Stimulated activated CD8-positive, alpha-beta memory T cell treated with anti-CD3 and anti-CD28 coated beads, Interleukin-12 subunit alpha, Interleukin-12 subunit beta, amount 100 ng/mL, for 1 hour (primary cell): ENCODE measurements around the gene SLC7A5.
"Not testable (repeated sequence)": the region's sequence is repeated elsewhere in the genome, so short reads cannot be mapped to it uniquely, and the experiment has no call there.

ENCODE experiments used
- DNase-seq: peaks from one replicate; pipeline ENCODE4 v3.0.0-alpha.2; 2020; ENCODE audit warnings: low read depth

SLC7A5 gene

DNA sequence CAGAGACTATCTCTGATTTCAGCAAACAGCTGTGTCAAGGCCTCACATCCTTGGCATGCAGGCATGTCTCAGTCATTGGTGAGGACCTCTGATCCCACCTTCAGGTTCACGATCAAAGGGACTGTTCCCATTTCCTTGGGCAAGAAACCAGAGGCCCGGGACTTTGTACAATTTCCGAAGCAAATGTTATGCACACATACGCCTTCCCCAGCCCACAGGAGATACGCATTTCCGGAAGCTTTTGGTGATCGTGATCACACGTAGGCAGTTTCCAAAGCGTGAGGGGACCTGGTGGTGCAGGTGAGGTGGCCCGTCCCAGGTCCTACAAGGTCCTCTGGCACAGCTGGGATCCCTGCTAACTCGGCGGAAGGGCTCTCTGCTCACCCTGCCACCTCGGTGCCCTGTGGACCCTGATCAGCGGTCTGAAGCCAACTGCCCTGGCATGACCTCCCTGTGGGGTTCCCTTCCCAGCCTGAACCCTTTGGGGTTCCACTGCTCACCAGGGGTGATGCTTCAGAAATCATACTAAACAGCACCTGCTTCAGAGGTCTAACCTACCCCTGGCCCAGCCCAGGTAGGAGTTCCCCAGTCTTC, 74.7 kb downstream of the SLC7A5 start:
- no peak for DNase-seq

DNA sequence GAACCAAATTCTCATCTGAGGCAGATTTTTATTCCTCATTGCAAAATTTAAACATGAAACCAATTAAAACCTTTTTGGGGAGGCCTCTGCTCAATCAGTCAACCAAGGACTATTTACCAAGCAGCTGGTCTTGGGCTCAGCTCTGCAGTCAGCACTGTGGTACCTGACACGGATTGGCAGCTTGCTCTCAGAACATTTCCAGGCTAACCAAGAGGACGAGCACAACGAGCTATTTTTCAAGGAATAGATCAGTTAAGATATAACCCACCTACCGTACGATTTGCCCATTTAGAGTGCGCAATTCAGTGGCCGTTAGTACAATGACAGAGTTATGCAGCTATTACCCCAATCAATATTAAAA, 77.1 kb downstream of the SLC7A5 start:
- no peak for DNase-seq

DNA sequence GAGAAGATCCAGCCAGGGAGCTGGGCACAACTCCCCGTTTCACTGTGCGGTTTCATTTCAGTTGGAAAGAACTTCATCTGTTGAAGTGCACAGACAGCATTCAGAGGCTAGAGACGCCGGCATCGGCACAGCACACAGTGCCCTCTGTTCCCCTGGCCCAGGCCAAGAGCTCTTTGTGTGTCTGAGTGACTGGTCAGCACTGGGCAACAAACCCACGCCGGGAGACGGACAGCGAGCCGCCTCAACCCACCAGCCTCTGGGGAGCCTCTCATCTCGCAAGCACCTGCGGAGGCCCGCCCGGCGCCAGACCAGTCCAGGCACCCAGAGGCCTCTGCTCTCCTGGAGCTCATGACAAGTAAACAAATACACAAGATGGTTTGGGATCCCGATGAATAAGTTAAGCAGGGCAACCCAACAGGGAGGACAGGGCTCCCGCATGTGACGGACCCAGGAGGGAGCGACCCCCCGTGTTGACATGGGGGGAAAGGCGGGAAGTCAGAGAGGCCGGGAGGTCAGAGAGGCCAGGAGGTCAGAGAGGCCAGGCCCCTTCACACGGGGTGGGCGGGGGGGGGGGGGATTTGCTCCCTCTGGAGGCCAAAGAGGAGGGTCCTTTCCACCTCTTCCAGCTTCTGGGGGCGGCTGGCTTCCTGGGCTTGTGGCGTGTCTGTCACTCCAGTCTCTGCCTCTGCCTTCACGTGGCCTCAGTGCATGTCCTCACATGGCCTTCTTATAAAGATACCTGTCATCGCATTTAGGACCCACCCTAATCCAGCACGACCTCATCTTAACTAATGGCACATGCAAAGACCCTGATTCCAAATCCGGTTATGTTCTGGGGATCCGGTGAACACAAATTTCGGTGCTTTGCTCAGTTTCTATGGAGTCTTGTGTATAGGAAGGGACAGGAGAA, 77.8 kb downstream of the SLC7A5 start:
- no peak for DNase-seq

DNA sequence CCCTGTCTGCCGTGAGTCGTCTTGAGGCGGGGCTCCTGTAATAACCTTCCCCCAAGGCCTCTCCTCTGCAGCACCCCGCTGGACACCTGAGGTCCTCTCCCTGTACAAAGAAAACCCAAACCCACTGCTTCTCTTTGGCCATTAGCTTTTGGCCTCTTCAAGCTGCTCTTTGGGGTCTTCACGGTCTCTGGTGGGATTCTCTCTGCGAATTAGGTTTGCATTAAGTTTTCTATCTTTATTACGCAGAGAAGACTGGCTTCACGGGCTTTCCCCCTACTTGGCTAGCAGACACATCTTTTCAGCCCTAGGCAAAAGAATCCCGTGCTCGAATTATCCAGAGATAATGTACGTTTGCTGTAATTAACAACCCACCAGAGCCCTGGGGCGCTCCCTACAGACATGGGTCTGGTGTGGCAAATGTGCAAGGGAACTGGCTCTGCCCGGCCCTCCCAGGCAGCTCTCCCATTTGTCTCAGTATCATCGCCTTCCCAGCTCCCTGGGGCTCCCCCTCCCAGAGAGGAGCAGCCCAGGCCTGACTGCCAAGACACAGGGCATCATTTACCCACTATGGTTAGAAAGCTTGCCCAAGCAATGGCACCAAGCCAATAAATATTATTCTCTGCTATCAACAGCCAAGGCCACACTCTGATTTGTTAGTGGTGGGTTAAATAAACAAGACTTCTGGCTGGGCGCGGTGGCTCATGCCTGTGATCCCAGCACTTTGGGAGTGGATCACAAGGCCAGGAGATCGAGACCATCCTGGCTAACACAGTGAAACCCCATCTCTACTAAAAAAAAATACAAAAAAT, 78.8 kb downstream of the SLC7A5 start:
- DNase-seq = no peak

DNA sequence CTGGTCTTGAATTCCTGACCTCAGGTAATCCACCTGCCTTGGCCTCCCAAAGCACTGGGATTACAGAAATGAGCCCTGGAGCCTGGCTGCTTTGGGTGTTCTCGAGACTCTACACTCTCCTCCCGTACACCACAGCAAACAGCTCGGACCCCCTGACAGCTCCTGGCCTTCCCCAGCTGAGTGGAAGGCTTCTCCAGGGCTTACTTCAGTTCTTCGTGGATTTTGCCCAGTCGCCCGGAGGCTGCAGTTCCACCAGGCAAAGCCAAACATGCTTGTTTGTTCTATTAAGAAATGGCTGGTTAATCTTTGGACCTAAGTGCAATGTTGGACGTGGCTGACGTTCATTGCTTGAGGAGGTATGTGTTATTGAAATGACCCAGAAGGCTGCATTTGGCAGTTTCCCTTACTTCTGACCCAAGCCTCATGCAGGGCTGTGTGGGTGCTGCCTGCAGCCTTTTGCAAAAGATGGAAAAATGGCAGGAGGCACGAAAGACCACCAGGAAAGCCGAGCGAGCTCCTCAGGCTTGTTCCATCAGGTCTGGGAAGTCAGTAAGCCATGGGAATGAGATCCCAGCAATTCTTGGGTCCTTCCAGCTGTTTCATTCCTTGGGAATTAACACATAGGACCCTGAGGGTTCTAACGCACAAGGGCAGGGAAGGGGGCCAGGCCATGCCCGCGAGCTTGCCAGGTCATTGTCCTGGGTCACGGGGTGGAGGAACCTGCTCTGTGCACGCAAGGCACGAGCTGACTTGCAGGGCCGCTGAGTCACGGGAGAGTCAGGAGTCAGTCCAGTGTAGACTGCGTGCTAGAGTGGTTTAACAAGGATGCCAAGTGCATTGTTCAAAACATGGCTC, 79.6 kb downstream of the SLC7A5 start:
- no peak for DNase-seq

DNA sequence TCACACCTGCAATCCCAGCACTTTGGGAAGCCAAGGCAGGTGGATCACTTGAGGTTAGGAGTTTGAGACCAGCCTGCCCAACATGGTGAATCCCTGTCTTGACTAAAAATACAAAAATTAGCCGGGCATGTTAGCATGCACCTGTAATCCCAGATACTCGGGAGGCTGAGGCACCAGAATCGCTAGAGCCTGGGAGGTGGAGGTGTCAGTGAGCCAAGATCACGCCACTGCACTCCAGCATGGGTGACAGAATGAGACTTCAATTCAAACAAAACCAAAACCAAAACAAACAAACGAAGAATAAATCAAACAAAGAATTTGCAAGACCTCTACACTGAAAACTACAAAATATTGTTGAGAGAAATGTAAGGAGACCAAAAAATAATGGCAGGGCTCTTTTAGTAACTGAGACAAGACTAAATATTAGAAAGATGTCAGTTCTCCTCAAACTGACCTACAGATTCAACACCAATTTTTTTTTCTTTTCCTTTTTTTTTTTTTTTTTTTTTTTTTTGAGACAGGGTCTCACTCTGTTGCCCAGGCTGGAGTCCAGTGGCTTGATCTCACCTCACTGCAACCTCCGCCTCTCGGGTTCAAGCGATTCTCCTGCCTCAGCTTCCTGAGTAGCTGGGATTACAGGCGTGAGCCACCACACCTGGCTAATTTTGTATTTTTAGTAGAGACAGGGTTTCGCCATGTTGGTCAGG, 80.4 kb downstream of the SLC7A5 start:
- not testable (repeated sequence) for DNase-seq

DNA sequence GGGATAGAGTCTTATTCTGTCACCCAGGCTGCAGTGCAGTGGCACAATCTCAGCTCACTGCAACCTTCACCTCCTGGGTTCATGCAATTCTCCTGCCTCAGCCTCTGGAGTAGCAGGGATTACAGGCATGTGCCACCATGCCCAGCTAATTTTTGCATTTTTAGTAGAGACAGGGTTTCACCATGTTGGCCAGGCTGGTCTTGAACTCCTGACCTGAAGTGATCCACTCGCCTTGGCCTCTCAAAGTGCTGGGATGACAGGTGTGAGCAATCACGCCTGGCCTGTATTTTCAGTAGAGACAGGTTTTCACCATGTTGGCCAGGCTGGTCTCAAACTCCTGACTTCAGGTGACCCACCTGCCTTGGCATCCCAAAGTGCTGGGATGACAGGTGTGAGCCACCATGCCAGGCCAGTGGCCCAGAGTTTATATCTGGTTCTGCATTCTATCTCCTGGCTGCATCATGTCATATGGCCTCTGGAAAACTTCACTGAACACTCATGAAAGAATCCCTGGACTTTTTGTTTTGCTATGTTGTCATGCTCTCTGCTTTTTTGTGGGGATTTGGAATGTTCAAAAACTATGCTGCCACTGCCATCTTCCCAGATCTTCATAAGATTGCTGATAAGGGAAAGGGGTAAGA, 81.7 kb downstream of the SLC7A5 start:
- not testable (repeated sequence) for DNase-seq

DNA sequence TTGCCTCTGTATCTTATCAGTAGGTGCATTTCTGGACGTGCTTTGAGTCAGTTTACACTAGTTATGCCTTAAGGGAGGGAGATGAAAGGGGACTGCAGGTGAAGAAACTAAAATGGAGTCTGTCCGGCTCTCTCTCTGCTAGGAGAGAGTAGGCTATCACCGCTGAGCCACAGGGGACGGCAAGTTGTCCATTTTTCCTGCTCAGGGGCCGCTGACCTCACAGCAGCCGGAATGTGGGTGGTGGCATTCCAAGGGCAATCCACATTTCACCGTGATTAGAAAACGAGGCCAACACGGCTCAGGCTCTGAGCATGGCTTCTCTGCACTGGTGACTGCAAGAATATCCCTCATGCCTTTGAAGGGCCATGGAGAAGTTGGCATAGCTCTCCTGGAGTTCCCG, 84.5 kb downstream of the SLC7A5 start:
- no peak for DNase-seq

DNA sequence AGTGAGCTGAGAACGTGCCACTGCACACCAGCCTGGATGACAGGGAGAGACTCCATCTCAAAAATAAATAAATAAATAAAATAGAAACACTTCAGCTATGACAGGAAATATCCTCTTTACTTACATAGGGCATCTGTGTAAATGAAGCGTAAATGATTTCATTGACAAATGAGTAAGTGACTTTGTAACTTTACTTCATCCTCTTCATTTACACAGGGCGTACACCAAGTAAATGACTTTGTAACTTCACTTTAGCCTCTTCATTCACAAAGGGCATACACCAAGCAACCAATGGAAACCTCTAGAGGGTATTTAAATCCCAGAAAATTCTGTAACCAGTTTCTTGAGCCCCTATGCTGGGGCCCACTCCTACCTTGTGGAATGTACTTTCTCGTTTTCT, 87.3 kb downstream of the SLC7A5 start:
- no peak for DNase-seq

DNA sequence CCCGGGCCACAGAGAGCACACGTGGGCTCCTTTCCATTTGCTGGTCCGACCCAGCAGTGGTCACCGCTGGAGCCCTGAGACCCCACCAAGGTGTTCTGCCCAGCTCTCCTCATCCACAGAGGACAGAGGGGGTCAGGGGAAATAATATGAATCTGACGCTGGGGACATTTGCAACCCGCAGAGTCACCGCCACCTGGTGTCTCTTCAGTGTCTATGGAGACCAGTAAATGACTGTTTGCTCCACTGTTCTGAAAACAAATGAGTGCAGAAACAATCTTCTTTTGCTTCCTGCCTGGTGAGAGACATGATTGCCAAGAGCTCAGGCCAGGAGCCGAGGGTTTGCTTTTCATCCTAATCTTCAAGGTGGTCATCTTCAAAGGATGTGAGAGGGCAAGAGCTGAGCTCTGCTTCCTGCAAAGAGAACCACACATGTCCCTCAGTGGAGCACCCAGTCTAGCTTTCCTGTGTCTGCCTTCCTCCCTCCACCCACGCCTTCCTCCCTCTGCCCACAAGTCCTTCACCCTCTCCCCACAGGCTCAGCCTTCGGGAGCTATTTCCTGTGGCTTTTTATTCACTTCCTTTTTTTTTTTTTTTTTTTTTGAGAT, 88.8 kb downstream of the SLC7A5 start:
- DNase-seq = no peak
